ENCODE data around the gene TRIM24.

Gene TRIM24

DNA sequence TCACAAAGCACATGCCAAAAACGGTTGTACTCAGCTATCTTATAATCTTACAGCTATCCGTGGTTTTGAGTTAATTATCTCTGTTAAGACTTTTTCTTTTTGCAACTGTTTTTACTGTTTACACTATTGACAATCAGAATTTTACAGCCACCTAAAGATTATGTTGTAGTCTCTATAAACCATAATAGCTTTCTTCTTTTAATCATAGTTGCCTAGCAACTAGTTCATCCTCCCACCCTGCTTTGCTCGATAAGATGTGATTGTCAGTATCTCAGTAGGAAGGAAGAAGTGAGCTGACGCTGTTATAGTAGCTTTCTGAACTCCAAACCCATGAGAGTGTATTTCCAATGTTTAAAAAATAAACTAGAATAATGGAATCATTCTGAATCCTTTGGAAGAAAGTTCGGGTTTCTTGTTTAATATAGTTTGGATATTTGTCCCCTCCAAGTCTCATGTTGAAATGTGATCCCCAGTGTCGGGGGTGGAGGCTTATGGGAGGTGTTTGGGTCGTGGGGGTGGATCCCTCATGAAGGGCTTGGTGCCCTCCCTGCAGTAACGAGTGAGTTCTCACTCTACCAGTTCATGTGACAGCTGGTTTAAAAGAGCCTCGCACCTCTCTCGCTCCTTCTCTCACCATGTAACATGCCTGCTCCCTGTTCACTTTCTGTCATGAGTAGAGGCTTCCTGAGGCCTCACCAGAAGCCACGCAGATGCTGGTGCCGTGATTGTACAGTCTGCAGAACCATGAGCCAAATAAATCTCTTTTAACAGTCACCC, 173.0 kb downstream of the TRIM24 start:
- H3K27me3 ChIP-seq (ENCODE audit: insufficient read depth, low read length, poor library complexity, severe bottlenecking) = no peaks in the 10 kb centered on the region
- TF ChIP-seq EZH2phosphoT487 (IDR thresholded peaks at IDR 0.05; ENCODE audit: borderline replicate concordance) = no peak
- TF ChIP-seq, protein P1, sequence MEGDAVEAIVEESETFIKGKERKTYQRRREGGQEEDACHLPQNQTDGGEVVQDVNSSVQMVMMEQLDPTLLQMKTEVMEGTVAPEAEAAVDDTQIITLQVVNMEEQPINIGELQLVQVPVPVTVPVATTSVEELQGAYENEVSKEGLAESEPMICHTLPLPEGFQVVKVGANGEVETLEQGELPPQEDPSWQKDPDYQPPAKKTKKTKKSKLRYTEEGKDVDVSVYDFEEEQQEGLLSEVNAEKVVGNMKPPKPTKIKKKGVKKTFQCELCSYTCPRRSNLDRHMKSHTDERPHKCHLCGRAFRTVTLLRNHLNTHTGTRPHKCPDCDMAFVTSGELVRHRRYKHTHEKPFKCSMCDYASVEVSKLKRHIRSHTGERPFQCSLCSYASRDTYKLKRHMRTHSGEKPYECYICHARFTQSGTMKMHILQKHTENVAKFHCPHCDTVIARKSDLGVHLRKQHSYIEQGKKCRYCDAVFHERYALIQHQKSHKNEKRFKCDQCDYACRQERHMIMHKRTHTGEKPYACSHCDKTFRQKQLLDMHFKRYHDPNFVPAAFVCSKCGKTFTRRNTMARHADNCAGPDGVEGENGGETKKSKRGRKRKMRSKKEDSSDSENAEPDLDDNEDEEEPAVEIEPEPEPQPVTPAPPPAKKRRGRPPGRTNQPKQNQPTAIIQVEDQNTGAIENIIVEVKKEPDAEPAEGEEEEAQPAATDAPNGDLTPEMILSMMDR (conservative IDR thresholded peaks at IDR 0.05; ENCODE audit: low read length) = no peak
- no peaks in the 10 kb centered on the region for H3F3A ChIP-seq (ENCODE audit: low read depth)
- H3K4me3 ChIP-seq (ENCODE audit: low read length, poor library complexity, severe bottlenecking) = peak overlapping the region; percentile 27
- H4K20me1 ChIP-seq (ENCODE audit: insufficient read depth, low read length, poor library complexity, severe bottlenecking) = no peaks in the 10 kb centered on the region
- peak overlapping the region; percentile 44 for H3K9ac ChIP-seq (ENCODE audit: low read depth, low read length, poor library complexity, severe bottlenecking)
- peak overlapping the region; percentile 46 for H3K4me2 ChIP-seq (ENCODE audit: low read depth, low read length, poor library complexity, severe bottlenecking)
- H3K9me2 ChIP-seq (replicated peaks; ENCODE audit: low read depth, low read length) = no peaks in the 10 kb centered on the region
- no peaks in the 10 kb centered on the region for H3K9me3 ChIP-seq (ENCODE audit: insufficient read depth, low read depth, low read length)
- H3K79me2 ChIP-seq (ENCODE audit: insufficient read depth, low read length) = no peaks in the 10 kb centered on the region
- peaks cover 37% of the 10 kb centered on the region for H3K4me1 ChIP-seq (ENCODE audit: insufficient read depth, low read length, poor library complexity, severe bottlenecking)
- H2AFZ ChIP-seq (ENCODE audit: low read length) = peak overlapping the region; percentile 38; the same call in 1 of the 2 replicates
- no peaks in the 10 kb centered on the region for H3K36me3 ChIP-seq (ENCODE audit: insufficient read depth, low read length)
